Measurements from ENCODE around the gene TPST1.

GRCh38 chr7:66352071-66352470, 146.9 kb downstream of the TPST1 start:
- no peak for TF ChIP-seq POLR2AphosphoS5 (IDR thresholded peaks at IDR 0.05; ENCODE audit: low read depth, low read length)
- no peak for TF ChIP-seq GABPA (IDR thresholded peaks at IDR 0.05; ENCODE audit: low read depth)

Measured in SK-N-SH (cell line).